ENCODE data around the gene SPDYE5. TPM values are rescaled to one million over a fixed set of nuclear protein-coding genes. Genes with fewer than 3 reads are reported as not detected.
A peak's percentile ranks its signal among the peaks of the same experiment; 100 is the strongest.
"Not testable (repeated sequence)": the region's sequence is repeated elsewhere in the genome, so short reads cannot be mapped to it uniquely, and the experiment has no call there.

SPDYE5 gene
- total and polyA plus RNA-seq, 9 of the 15 experiments (the other 6 are each of a cell fraction or from before 2014, with no cell fraction given): 0.07 to 0.28 (median 0.13) TPM; not detected in 6

- TF ChIP-seq FOXM1 (IDR thresholded peaks at IDR 0.05; ENCODE audit: low read depth) (peak; percentile 35; the same call in 1 of the 2 replicates), SIX5 (IDR thresholded peaks at IDR 0.05; ENCODE audit: borderline replicate concordance in 1 of 2, insufficient read depth in 1 of 2, low read depth in 1 of 2, low read length in 2 of 2) (peak; percentile 15 to 26; a peak in 1 of 4 replicates), SP1 (CRISPR knock-in tag; IDR thresholded peaks at IDR 0.05) (peak; percentile 49; the same call in 1 of the 2 replicates), MYC (IDR thresholded peaks at IDR 0.05; ENCODE audit: low read depth, low read length) (peak; percentile 85), MYC (CRISPR knock-in tag; IDR thresholded peaks at IDR 0.05; ENCODE audit: borderline replicate concordance, low read depth) (peak; percentile 44; the same call in 1 of the 2 replicates), KDM5B (IDR thresholded peaks at IDR 0.05; ENCODE audit: insufficient replicate concordance, low read depth, low read length) (peak; percentile 48), RBBP5 (IDR thresholded peaks at IDR 0.05; ENCODE audit: borderline replicate concordance, insufficient read depth, low read length, poor library complexity, severe bottlenecking) (peak; percentile 53), GABPA (tag; conservative IDR thresholded peaks at IDR 0.05; ENCODE audit: low read depth) (peak; percentile 92), E2F1 (CRISPR knock-in tag; IDR thresholded peaks at IDR 0.05) (peak; percentile 83), SUPT5H (IDR thresholded peaks at IDR 0.05) (peak; percentile 90), ZSCAN32 (CRISPR knock-in tag; IDR thresholded peaks at IDR 0.05) (0 out of 2 replicates have a peak, but pooled peaks have one; percentile 36), NR1H2 (CRISPR knock-in tag; IDR thresholded peaks at IDR 0.05) (0 out of 2 replicates have a peak, but pooled peaks have one; percentile 49), MAX (CRISPR knock-in tag; IDR thresholded peaks at IDR 0.05) (peak; percentile 83), OTX1 (CRISPR knock-in tag; IDR thresholded peaks at IDR 0.05) (peak; percentile 81; the same call in 1 of the 2 replicates), ZBTB11 (CRISPR knock-in tag; IDR thresholded peaks at IDR 0.05) (peak in 2 of 3 experiments; percentile 70 to 90; a peak in 4 of 6 replicates), NCOA2 (IDR thresholded peaks at IDR 0.05; ENCODE audit: partially characterized antibody in 2 of 2) (peak in 1 of 2 experiments; percentile 98), RB1 (IDR thresholded peaks at IDR 0.05; ENCODE audit: low read depth) (peak; percentile 47; the same call in 1 of the 2 replicates), SRF (CRISPR knock-in tag; IDR thresholded peaks at IDR 0.05) (peak in 1 of 2 experiments; percentile 71; a peak in 1 of 4 replicates), POLR2G (IDR thresholded peaks at IDR 0.05; ENCODE audit: low read depth, low read length) (peak; percentile 90), ETV5 (CRISPR knock-in tag; IDR thresholded peaks at IDR 0.05; ENCODE audit: low read depth) (peak; percentile 87; the same call in 1 of the 2 replicates)
- not testable (repeated sequence) for TF ChIP-seq FOXM1 (CRISPR knock-in tag; IDR thresholded peaks at IDR 0.05; ENCODE audit: low read depth)
Observed at GRCh38 chr7:75485979-75486643, 6.0 kb upstream of the SPDYE5 start, which contains the start of gene POM121C (continued).

All from K562 (cell line).